HEK293 (cell line): ENCODE measurements around the gene RNU1-2.

Experiments used
- GLIS1 ChIP-seq: fragments of 450-650 bp; formaldehyde crosslinking; IDR thresholded peaks from 2 replicates; pipeline ENCODE4 v1.5.1; 2016; ENCODE audit warnings: missing biosample characterization, missing genetic modification characterization
- GLIS2 ChIP-seq: fragments of 450-650 bp; formaldehyde crosslinking; IDR thresholded peaks from 2 replicates; pipeline ENCODE4 v1.5.1; 2016; ENCODE audit warnings: missing biosample characterization, missing genetic modification characterization
- HOXC10 ChIP-seq: sonication (generic); formaldehyde crosslinking; IDR thresholded peaks from 2 replicates; pipeline ENCODE4 v1.8.1; 2023; ENCODE audit warnings: mild to moderate bottlenecking, missing genetic modification reagents
- KLF9 ChIP-seq: fragments of 450-650 bp; formaldehyde crosslinking; IDR thresholded peaks from 2 replicates; pipeline ENCODE4 v1.5.1; 2016; ENCODE audit warnings: missing biosample characterization, missing genetic modification characterization, low read depth
- SP2 ChIP-seq: fragments of 450-650 bp; formaldehyde crosslinking; IDR thresholded peaks from 2 replicates; pipeline ENCODE4 v1.5.1; 2016; ENCODE audit warnings: missing biosample characterization, missing genetic modification characterization
- SP3 ChIP-seq: fragments of 450-650 bp; formaldehyde crosslinking; IDR thresholded peaks from 2 replicates; pipeline ENCODE4 v1.5.1; 2016; ENCODE audit warnings: missing biosample characterization, missing genetic modification characterization
- ZBTB17 ChIP-seq: fragments of 450-650 bp; formaldehyde crosslinking; IDR thresholded peaks from 2 replicates; pipeline ENCODE4 v1.5.1; 2016; ENCODE audit warnings: missing biosample characterization, missing genetic modification characterization
- ZBTB20 ChIP-seq: fragments of 450-650 bp; formaldehyde crosslinking; IDR thresholded peaks from 2 replicates; pipeline ENCODE4 v1.5.1; 2016; ENCODE audit warnings: missing biosample characterization, missing genetic modification characterization
- ZNF133 ChIP-seq: fragments of 450-650 bp; formaldehyde crosslinking; IDR thresholded peaks from 2 replicates; pipeline ENCODE4 v1.5.1; 2016; ENCODE audit warnings: missing biosample characterization, missing genetic modification characterization
- ZNF175 ChIP-seq: fragments of 450-650 bp; formaldehyde crosslinking; IDR thresholded peaks from 2 replicates; pipeline ENCODE4 v1.5.1; 2016; ENCODE audit warnings: missing biosample characterization, missing genetic modification characterization
- ZNF214 ChIP-seq: fragments of 450-650 bp; formaldehyde crosslinking; IDR thresholded peaks from 2 replicates; pipeline ENCODE4 v1.5.1; 2017; ENCODE audit warnings: missing biosample characterization, mild to moderate bottlenecking, missing genetic modification characterization, borderline replicate concordance
- ZNF433 ChIP-seq: fragments of 450-650 bp; formaldehyde crosslinking; IDR thresholded peaks from 2 replicates; pipeline ENCODE4 v1.5.1; 2016; ENCODE audit warnings: missing biosample characterization, missing genetic modification characterization, low read depth
- ZNF510 ChIP-seq: fragments of 450-650 bp; formaldehyde crosslinking; IDR thresholded peaks from 2 replicates; pipeline ENCODE4 v1.5.1; 2018; ENCODE audit warnings: mild to moderate bottlenecking, missing genetic modification characterization, missing biosample characterization; ENCODE audit not compliant: insufficient replicate concordance
- ZNF548 ChIP-seq: fragments of 450-650 bp; formaldehyde crosslinking; IDR thresholded peaks from 2 replicates; pipeline ENCODE4 v1.5.1; 2016; ENCODE audit warnings: missing biosample characterization, missing genetic modification characterization
- ZNF555 ChIP-seq: fragments of 450-650 bp; formaldehyde crosslinking; conservative IDR thresholded peaks from 2 replicates; pipeline ENCODE4 v1.5.1; 2017; ENCODE audit warnings: missing biosample characterization, mild to moderate bottlenecking, missing genetic modification characterization, inconsistent platforms
- ZNF558 ChIP-seq: fragments of 450-650 bp; formaldehyde crosslinking; IDR thresholded peaks from 2 replicates; pipeline ENCODE4 v1.5.1; 2016; ENCODE audit warnings: missing biosample characterization, missing genetic modification characterization
- ZNF585B ChIP-seq: fragments of 450-650 bp; formaldehyde crosslinking; IDR thresholded peaks from 2 replicates; pipeline ENCODE4 v1.5.1; 2016; ENCODE audit warnings: missing biosample characterization, missing genetic modification characterization
- ZNF600 ChIP-seq: fragments of 450-650 bp; formaldehyde crosslinking; IDR thresholded peaks from 2 replicates; pipeline ENCODE4 v1.5.1; 2016; ENCODE audit warnings: missing biosample characterization, missing genetic modification characterization
- ZNF670 ChIP-seq: fragments of 450-650 bp; formaldehyde crosslinking; IDR thresholded peaks from 2 replicates; pipeline ENCODE4 v1.5.1; 2016; ENCODE audit warnings: missing biosample characterization, missing genetic modification characterization, low read depth
- ZNF707 ChIP-seq: fragments of 450-650 bp; formaldehyde crosslinking; IDR thresholded peaks from 2 replicates; pipeline ENCODE4 v1.5.1; 2016; ENCODE audit warnings: missing biosample characterization, missing genetic modification characterization
- ZNF830 ChIP-seq: fragments of 450-650 bp; IDR thresholded peaks from 2 replicates; pipeline ENCODE4 v1.5.0; 2018; ENCODE audit warnings: missing biosample characterization, missing genetic modification characterization, low read depth, mild to moderate bottlenecking, moderate library complexity
- TF ChIP-seq, protein P1 (sequence below): fragments of 450-650 bp; formaldehyde crosslinking; IDR thresholded peaks from 2 replicates; pipeline ENCODE4 v1.5.1; 2016; ENCODE audit warnings: missing biosample characterization, missing genetic modification characterization
- TF ChIP-seq, protein P2 (sequence below): fragments of 450-650 bp; IDR thresholded peaks from 2 replicates; pipeline ENCODE4 v1.5.1; 2018; ENCODE audit warnings: missing biosample characterization, missing genetic modification characterization
- TF ChIP-seq, protein P3 (sequence below): fragments of 450-650 bp; formaldehyde crosslinking; IDR thresholded peaks from 2 replicates; pipeline ENCODE4 v1.5.1; 2016; ENCODE audit warnings: missing biosample characterization, missing genetic modification characterization
- TF ChIP-seq, protein P4 (sequence below): fragments of 450-650 bp; formaldehyde crosslinking; IDR thresholded peaks from 2 replicates; pipeline ENCODE4 v1.5.1; 2016; ENCODE audit warnings: missing biosample characterization, missing genetic modification characterization
- TF ChIP-seq, protein P5 (sequence below): fragments of 450-650 bp; formaldehyde crosslinking; optimal IDR thresholded peaks from 2 replicates; pipeline ENCODE3; 2016; ENCODE audit warnings: missing biosample characterization, mild to moderate bottlenecking, missing genetic modification characterization
- TF ChIP-seq, protein P6 (sequence below): fragments of 450-650 bp; formaldehyde crosslinking; IDR thresholded peaks from 2 replicates; pipeline ENCODE4 v1.5.1; 2017; ENCODE audit warnings: missing biosample characterization, missing genetic modification characterization

Gene RNU1-2

DNA sequence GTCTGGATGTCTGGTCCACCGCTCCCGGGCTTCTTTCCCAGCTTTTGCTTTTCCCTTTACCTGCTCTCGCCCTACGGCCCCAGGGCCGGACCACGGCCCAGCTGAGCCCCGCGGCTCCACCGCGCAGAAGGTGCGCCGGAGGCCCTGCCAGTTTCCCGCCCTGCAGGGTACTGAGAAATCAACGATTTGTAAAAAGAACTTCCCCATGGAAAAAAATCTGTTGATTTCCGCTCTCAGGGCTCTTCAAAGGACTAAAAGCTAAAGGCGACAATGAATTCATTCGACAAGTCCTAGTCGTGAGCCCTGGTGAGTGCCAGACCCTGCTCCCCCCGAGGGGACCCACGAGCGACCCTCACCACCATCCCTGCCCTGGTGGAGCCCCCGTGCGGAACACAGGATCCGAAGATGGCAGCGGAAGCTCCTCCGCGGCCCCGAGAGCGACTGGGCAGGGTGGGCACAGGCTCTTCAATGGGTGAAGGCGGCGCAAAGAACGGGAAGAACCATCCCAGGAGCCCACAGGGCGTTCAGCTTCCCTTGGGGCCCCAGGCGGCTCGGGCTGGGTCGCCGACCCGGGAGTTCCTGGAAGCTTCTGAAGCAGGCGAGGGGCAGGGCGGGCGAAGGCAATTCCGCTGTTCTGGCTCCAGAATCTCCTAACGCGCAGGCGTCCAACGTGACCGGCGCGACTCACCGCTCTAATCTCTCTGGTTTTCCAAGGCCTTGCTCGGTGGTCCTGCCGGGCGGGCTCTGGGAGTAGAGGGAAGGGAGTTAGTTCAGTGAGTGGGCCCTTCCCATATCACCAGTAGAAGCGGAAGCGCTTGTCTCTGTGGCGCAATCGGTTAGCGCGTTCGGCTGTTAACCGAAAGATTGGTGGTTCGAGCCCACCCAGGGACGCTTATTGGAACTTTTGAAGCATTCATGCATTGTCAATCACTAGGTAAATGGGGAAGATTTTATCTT is 6.6 kb upstream of the RNU1-2 start (continued):
- TF ChIP-seq, protein P1, sequence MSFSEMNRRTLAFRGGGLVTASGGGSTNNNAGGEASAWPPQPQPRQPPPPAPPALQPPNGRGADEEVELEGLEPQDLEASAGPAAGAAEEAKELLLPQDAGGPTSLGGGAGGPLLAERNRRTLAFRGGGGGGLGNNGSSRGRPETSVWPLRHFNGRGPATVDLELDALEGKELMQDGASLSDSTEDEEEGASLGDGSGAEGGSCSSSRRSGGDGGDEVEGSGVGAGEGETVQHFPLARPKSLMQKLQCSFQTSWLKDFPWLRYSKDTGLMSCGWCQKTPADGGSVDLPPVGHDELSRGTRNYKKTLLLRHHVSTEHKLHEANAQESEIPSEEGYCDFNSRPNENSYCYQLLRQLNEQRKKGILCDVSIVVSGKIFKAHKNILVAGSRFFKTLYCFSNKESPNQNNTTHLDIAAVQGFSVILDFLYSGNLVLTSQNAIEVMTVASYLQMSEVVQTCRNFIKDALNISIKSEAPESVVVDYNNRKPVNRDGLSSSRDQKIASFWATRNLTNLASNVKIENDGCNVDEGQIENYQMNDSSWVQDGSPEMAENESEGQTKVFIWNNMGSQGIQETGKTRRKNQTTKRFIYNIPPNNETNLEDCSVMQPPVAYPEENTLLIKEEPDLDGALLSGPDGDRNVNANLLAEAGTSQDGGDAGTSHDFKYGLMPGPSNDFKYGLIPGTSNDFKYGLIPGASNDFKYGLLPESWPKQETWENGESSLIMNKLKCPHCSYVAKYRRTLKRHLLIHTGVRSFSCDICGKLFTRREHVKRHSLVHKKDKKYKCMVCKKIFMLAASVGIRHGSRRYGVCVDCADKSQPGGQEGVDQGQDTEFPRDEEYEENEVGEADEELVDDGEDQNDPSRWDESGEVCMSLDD: no peak
- TF ChIP-seq ZBTB20 (peak; percentile 22; the same call in 1 of the 2 replicates), ZNF707 (tag by site-specific recombination) (no peak), ZNF670 (tag by site-specific recombination) (no peak), GLIS2 (peak; percentile 26; the same call in 1 of the 2 replicates), ZBTB17 (tag by site-specific recombination) (peak; percentile 77), HOXC10 (no peak), ZNF600 (tag by site-specific recombination) (0 out of 2 replicates have a peak, but pooled peaks have one; percentile 9), GLIS1 (tag by site-specific recombination) (no peak), KLF9 (tag by site-specific recombination) (no peak), ZNF830 (tag by site-specific recombination) (no peak), ZNF214 (no peak), SP3 (tag by site-specific recombination) (no peak), ZNF558 (tag by site-specific recombination) (no peak), ZNF585B (tag by site-specific recombination) (no peak), ZNF433 (tag by site-specific recombination) (no peak), ZNF555 (tag by site-specific recombination) (no peak), ZNF175 (tag by site-specific recombination) (no peak), ZNF133 (tag by site-specific recombination) (no peak), ZNF510 (tag by site-specific recombination) (no peak), ZNF548 (tag by site-specific recombination) (no peak), SP2 (peak; percentile 26; the same call in 1 of the 2 replicates)
- TF ChIP-seq, protein P2, sequence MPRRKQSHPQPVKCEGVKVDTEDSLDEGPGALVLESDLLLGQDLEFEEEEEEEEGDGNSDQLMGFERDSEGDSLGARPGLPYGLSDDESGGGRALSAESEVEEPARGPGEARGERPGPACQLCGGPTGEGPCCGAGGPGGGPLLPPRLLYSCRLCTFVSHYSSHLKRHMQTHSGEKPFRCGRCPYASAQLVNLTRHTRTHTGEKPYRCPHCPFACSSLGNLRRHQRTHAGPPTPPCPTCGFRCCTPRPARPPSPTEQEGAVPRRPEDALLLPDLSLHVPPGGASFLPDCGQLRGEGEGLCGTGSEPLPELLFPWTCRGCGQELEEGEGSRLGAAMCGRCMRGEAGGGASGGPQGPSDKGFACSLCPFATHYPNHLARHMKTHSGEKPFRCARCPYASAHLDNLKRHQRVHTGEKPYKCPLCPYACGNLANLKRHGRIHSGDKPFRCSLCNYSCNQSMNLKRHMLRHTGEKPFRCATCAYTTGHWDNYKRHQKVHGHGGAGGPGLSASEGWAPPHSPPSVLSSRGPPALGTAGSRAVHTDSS (tag by site-specific recombination): no peak
- TF ChIP-seq, protein P3, sequence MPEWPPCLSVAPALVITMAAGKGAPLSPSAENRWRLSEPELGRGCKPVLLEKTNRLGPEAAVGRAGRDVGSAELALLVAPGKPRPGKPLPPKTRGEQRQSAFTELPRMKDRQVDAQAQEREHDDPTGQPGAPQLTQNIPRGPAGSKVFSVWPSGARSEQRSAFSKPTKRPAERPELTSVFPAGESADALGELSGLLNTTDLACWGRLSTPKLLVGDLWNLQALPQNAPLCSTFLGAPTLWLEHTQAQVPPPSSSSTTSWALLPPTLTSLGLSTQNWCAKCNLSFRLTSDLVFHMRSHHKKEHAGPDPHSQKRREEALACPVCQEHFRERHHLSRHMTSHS (tag by site-specific recombination): no peak
- TF ChIP-seq, protein P4, sequence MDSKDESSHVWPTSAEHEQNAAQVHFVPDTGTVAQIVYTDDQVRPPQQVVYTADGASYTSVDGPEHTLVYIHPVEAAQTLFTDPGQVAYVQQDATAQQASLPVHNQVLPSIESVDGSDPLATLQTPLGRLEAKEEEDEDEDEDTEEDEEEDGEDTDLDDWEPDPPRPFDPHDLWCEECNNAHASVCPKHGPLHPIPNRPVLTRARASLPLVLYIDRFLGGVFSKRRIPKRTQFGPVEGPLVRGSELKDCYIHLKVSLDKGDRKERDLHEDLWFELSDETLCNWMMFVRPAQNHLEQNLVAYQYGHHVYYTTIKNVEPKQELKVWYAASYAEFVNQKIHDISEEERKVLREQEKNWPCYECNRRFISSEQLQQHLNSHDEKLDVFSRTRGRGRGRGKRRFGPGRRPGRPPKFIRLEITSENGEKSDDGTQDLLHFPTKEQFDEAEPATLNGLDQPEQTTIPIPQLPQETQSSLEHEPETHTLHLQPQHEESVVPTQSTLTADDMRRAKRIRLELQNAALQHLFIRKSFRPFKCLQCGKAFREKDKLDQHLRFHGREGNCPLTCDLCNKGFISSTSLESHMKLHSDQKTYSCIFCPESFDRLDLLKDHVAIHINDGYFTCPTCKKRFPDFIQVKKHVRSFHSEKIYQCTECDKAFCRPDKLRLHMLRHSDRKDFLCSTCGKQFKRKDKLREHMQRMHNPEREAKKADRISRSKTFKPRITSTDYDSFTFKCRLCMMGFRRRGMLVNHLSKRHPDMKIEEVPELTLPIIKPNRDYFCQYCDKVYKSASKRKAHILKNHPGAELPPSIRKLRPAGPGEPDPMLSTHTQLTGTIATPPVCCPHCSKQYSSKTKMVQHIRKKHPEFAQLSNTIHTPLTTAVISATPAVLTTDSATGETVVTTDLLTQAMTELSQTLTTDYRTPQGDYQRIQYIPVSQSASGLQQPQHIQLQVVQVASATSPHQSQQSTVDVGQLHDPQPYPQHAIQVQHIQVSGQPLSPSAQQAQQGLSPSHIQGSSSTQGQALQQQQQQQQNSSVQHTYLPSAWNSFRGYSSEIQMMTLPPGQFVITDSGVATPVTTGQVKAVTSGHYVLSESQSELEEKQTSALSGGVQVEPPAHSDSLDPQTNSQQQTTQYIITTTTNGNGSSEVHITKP (tag by site-specific recombination): no peak
- TF ChIP-seq, protein P5, sequence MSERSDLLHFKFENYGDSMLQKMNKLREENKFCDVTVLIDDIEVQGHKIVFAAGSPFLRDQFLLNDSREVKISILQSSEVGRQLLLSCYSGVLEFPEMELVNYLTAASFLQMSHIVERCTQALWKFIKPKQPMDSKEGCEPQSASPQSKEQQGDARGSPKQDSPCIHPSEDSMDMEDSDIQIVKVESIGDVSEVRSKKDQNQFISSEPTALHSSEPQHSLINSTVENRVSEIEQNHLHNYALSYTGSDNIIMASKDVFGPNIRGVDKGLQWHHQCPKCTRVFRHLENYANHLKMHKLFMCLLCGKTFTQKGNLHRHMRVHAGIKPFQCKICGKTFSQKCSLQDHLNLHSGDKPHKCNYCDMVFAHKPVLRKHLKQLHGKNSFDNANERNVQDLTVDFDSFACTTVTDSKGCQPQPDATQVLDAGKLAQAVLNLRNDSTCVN (tag by site-specific recombination): peak; percentile 41
- TF ChIP-seq, protein P6, sequence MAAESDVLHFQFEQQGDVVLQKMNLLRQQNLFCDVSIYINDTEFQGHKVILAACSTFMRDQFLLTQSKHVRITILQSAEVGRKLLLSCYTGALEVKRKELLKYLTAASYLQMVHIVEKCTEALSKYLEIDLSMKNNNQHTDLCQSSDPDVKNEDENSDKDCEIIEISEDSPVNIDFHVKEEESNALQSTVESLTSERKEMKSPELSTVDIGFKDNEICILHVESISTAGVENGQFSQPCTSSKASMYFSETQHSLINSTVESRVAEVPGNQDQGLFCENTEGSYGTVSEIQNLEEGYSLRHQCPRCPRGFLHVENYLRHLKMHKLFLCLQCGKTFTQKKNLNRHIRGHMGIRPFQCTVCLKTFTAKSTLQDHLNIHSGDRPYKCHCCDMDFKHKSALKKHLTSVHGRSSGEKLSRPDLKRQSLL (tag by site-specific recombination): 0 out of 2 replicates have a peak, but pooled peaks have one; percentile 35
